ENCODE measurements around the gene CHRD. TPM values are rescaled to one million over a fixed set of nuclear protein-coding genes. Genes with fewer than 3 reads are reported as not detected.

The CHRD gene
- total RNA-seq, 1 experiment from 2014 or later = 1.8 TPM

- Histone ChIP-seq H3K79me1 (ENCODE audit: insufficient read depth, low read depth, low read length, poor library complexity, severe bottlenecking) (no peaks in the 10 kb centered on the region), H2BK20ac (ENCODE audit: low read depth, low read length, poor library complexity, severe bottlenecking) (no peak overlapping the region), H3K23ac (ENCODE audit: insufficient read length, low read depth, low read length) (no peak overlapping the region), H3T11ph (ENCODE audit: low read length) (no peak overlapping the region), H3K27me3 (ENCODE audit: insufficient read depth, low read length) (no peaks in the 10 kb centered on the region), H2BK15ac (ENCODE audit: low read depth, low read length) (no peak overlapping the region), H3K4ac (ENCODE audit: low read depth, low read length) (no peak overlapping the region), H4K91ac (ENCODE audit: insufficient read length, low read depth, low read length) (no peak overlapping the region), H2BK12ac (ENCODE audit: insufficient read length, low read depth, low read length) (no peak overlapping the region), H3K4me1 (ENCODE audit: insufficient read depth, low read length) (0 out of 2 replicates have a peak, but pooled peaks cover 2% of the 10 kb centered on the region), H2AK5ac (ENCODE audit: insufficient read length, low read length) (no peak overlapping the region), H3K18ac (ENCODE audit: insufficient read length, low read depth, low read length) (no peak overlapping the region), H3K79me2 (ENCODE audit: insufficient read depth, low read length) (no peaks in the 10 kb centered on the region), H3K14ac (ENCODE audit: insufficient read depth, low read length) (no peak overlapping the region), H2AFZ (ENCODE audit: low read length) (no peak overlapping the region), H3K9me3 (ENCODE audit: control insufficient read depth, low read depth, low read length) (no peaks in the 10 kb centered on the region), H3K4me2 (ENCODE audit: insufficient read depth, insufficient read length, low read length) (no peak overlapping the region), H4K5ac (ENCODE audit: insufficient read length, low read depth, low read length) (no peak overlapping the region), H2BK5ac (ENCODE audit: insufficient read length, low read length) (no peak overlapping the region), H3K56ac (ENCODE audit: insufficient read length, low read depth, low read length) (no peak overlapping the region), H3K23me2 (ENCODE audit: insufficient read length, low read depth, low read length, poor library complexity, severe bottlenecking) (no peaks in the 10 kb centered on the region), H4K20me1 (ENCODE audit: control insufficient read depth, insufficient read depth, insufficient read length) (no peaks in the 10 kb centered on the region), H4K8ac (replicated peaks; ENCODE audit: insufficient read length, low read depth, low read length) (no peak overlapping the region), H3K9ac (ENCODE audit: extremely low read depth, insufficient read length, low read length) (no peak overlapping the region), H2BK120ac (ENCODE audit: low read depth, low read length, poor library complexity, severe bottlenecking) (no peak overlapping the region), H3K27ac (ENCODE audit: insufficient read length, low read depth, low read length) (no peak overlapping the region)
- DNase-seq = no peak
- Mint-ChIP-seq H3K9me3 (no peaks in the 10 kb centered on the region; a peak in 1 of 5 replicates), H3K4me1 (peaks cover 8 to 9% of the 10 kb centered on the region in 2 experiments), H3K27ac (no peak overlapping the region), H3K27me3 (ENCODE audit: low read depth) (no peaks in the 10 kb centered on the region), H3K4me3 (no peak overlapping the region), H3K36me3 (ENCODE audit: insufficient read depth in 1 of 3, low read depth in 3 of 3) (peaks cover 15 to 32% (median 22%) of the 10 kb centered on the region in 3 experiments; a peak in 6 of 7 replicates)
- WGBS (ENCODE audit: extremely low coverage, insufficient read length, low lambda C conversion rate) = no CpG with 5 or more reads among the region's 24 CpGs
- TF ChIP-seq, protein P1, sequence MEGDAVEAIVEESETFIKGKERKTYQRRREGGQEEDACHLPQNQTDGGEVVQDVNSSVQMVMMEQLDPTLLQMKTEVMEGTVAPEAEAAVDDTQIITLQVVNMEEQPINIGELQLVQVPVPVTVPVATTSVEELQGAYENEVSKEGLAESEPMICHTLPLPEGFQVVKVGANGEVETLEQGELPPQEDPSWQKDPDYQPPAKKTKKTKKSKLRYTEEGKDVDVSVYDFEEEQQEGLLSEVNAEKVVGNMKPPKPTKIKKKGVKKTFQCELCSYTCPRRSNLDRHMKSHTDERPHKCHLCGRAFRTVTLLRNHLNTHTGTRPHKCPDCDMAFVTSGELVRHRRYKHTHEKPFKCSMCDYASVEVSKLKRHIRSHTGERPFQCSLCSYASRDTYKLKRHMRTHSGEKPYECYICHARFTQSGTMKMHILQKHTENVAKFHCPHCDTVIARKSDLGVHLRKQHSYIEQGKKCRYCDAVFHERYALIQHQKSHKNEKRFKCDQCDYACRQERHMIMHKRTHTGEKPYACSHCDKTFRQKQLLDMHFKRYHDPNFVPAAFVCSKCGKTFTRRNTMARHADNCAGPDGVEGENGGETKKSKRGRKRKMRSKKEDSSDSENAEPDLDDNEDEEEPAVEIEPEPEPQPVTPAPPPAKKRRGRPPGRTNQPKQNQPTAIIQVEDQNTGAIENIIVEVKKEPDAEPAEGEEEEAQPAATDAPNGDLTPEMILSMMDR (conservative IDR thresholded peaks at IDR 0.05) = no peak
These were observed 35.1 kb upstream of the CHRD start for GRCh38 chr3:184344579-184345316.
